Measurements from ENCODE around the gene ATP1A3. TPM values are rescaled to one million over a fixed set of nuclear protein-coding genes. Genes with fewer than 3 reads are reported as not detected.

The ATP1A3 gene
- total and polyA plus RNA-seq, 2 donors (not counting 1 experiment from before 2014, with no cell fraction given) = 1.2 to 3.8 TPM

DNA sequence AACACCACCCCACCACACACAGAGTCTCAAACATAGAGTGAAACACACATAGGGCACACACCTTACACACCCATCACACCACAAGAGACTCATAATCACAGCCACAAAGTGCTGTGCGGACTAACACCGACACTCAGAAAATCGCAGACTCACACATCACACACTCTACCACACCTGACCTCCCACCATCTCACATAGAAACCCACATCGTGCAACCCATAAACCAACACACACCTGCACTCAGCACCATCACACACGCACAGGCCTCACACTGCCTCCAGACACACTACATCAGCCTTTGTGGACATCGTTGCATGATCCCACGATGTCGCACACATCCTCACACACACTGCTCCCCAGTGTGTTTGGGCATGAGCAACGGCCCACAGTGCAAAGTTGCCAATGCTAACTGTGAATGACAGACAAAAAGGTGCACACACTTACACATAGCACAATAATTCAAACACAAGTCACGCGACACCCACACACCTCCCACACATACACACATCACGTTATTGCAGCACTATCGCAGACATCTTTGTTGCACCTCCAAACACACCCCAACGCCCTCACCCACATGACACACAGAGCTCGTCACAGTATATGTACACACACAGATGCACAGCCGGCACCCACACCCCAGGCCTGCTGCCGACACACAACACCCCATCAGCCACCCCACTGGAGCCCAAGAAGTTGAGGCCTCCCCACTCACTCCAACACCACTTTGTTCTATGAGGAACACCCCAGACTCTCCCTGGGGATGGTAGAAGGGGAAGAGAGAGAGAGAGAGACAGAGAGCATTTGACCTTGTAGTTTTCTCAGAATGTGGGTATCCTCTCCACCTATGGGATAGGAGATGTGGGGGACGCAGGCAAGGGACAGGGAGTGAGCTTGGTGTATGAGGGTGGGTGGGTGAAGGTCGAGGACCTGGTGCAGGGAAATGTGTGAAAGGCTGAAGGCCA is 1.2 kb upstream of the ATP1A3 start:
- WGBS (ENCODE audit: insufficient coverage) = 85% methylated on average over 16 of the region's 19 CpGs
- no peak overlapping the region for H3K4me2 ChIP-seq (replicated peaks; ENCODE audit: low read depth, low read length, poor library complexity, severe bottlenecking)
- no peaks in the 10 kb centered on the region for H4K20me1 ChIP-seq (ENCODE audit: control insufficient read depth, insufficient read depth, low read length, poor library complexity, severe bottlenecking)
- no peak overlapping the region for H3K27ac ChIP-seq (ENCODE audit: low read length in 2 of 2)
- no peaks in the 10 kb centered on the region for H3K36me3 ChIP-seq (replicated peaks in 1 of 2; ENCODE audit: control extremely low read depth in 1 of 2, control insufficient read depth in 1 of 2, extremely low read depth in 1 of 2, insufficient read depth in 2 of 2, low read length in 1 of 2)
- intact Hi-C loops (cut with micrococcal nuclease) = loop anchor here (1.0 kb wide), 1 partner anchor 36 kb away; the partner anchor contains the start of gene RABAC1
- Mint-ChIP-seq H3K4me1 (peaks cover 44% of the 10 kb centered on the region), H3K27me3 (peaks cover 55% of the 10 kb centered on the region), H3K9me3 (ENCODE audit: insufficient read depth) (no peaks in the 10 kb centered on the region), H3K4me3 (peak overlapping the region; percentile 74), H3K27ac (peak overlapping the region; percentile 41)
- DNase-seq (no peak), ATAC-seq (ENCODE audit: low read depth) (no peak)
- H3K4me1 ChIP-seq (ENCODE audit: control insufficient read depth in 2 of 2, insufficient read depth in 2 of 2, low read length in 2 of 2) = peaks cover 29 to 33% of the 10 kb centered on the region in 2 donors
- peaks cover 0 to 16% (median 0%) of the 10 kb centered on the region in 3 donors for H3K9me3 ChIP-seq (ENCODE audit: control extremely low read depth in 1 of 3, control insufficient read depth in 2 of 3, insufficient read depth in 1 of 3, low read length in 2 of 3)
- H2AFZ ChIP-seq (ENCODE audit: insufficient read depth, low read depth, low read length, poor library complexity, severe bottlenecking) = no peak overlapping the region
- TF ChIP-seq, protein P1, sequence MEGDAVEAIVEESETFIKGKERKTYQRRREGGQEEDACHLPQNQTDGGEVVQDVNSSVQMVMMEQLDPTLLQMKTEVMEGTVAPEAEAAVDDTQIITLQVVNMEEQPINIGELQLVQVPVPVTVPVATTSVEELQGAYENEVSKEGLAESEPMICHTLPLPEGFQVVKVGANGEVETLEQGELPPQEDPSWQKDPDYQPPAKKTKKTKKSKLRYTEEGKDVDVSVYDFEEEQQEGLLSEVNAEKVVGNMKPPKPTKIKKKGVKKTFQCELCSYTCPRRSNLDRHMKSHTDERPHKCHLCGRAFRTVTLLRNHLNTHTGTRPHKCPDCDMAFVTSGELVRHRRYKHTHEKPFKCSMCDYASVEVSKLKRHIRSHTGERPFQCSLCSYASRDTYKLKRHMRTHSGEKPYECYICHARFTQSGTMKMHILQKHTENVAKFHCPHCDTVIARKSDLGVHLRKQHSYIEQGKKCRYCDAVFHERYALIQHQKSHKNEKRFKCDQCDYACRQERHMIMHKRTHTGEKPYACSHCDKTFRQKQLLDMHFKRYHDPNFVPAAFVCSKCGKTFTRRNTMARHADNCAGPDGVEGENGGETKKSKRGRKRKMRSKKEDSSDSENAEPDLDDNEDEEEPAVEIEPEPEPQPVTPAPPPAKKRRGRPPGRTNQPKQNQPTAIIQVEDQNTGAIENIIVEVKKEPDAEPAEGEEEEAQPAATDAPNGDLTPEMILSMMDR (IDR thresholded peaks at IDR 0.05) = no peak
- no peak for TF ChIP-seq EZH2 (IDR thresholded peaks at IDR 0.05; ENCODE audit: borderline replicate concordance, insufficient read depth, low read depth, low read length, poor library complexity, severe bottlenecking)
- POLR2A ChIA-PET = no interaction called here
- no peaks in the 10 kb centered on the region for H3K79me2 ChIP-seq (ENCODE audit: control insufficient read depth, insufficient read depth, low read length)
- CTCF ChIA-PET = interaction anchor here (0.7 kb wide), 1 partner anchor 201 kb away, joined by 4 read pairs; no protein-coding TSS in a partner anchor
- H3K9ac ChIP-seq (ENCODE audit: low read length) = no peak overlapping the region
- H3K4me3 ChIP-seq (ENCODE audit: control extremely low read depth in 1 of 5, extremely low read depth in 1 of 5, insufficient read depth in 1 of 5, low read depth in 2 of 5, low read length in 4 of 5) = no peak overlapping the region
- H3K27me3 ChIP-seq (replicated peaks in 1 of 4; ENCODE audit: control extremely low read depth in 1 of 4, control insufficient read depth in 3 of 4, insufficient read depth in 4 of 4, low read length in 3 of 4) = peaks cover 0 to 67% (median 36%) of the 10 kb centered on the region in 4 experiments

Data from B cell (primary cell).